Thoracic aorta (tissue), 2 donors: ENCODE measurements around the gene THAP11. TPM values are rescaled to one million over a fixed set of nuclear protein-coding genes. Genes with fewer than 3 reads are reported as not detected.

ENCODE experiments used
- ATAC-seq: fragments of 150-250 bp; one replicate; pipeline ENCODE4 v1.8.0; 2017; ENCODE audit warnings: low read depth; ENCODE audit not compliant: insufficient number of reproducible peaks, low FRiP score
- DNase-seq: peaks from one replicate; pipeline ENCODE4 v3.0.0-alpha.2; 2020; ENCODE audit warnings: low spot score
- H3K27ac ChIP-seq, 2 donors: fragments of 200-600 bp; sonication (generic); 1 replicate in 1 of 2; 2 replicates in 1 of 2; pipeline ENCODE4 v1.5.1; 2016; ENCODE audit warnings: mild to moderate bottlenecking in 2 of 2, moderate library complexity in 2 of 2
- H3K27me3 ChIP-seq: fragments of 200-600 bp; sonication (generic); replicated peaks from 2 replicates; pipeline ENCODE4 v1.6.0; 2016; ENCODE audit warnings: mild to moderate bottlenecking; ENCODE audit not compliant: insufficient read depth
- H3K36me3 ChIP-seq: fragments of 200-600 bp; sonication (generic); one replicate; pipeline ENCODE4 v1.5.1; 2016
- H3K4me1 ChIP-seq, 2 donors: fragments of 200-600 bp; sonication (generic); 1 replicate in 1 of 2; 2 replicates in 1 of 2; pipeline versions ENCODE4 v1.5.1 to v1.6.0; 2016; ENCODE audit warnings: low read depth in 2 of 2, mild to moderate bottlenecking in 1 of 2; ENCODE audit not compliant: control insufficient read depth in 1 of 2
- H3K4me3 ChIP-seq: fragments of 200-600 bp; sonication (generic); 2 replicates; pipeline ENCODE4 v1.5.1; 2016; ENCODE audit warnings: mild to moderate bottlenecking
- H3K9me3 ChIP-seq: fragments of 200-600 bp; sonication (generic); 2 replicates; pipeline ENCODE4 v1.5.1; 2016
- total RNA-seq, 2 donors: library from RNA; depleted of rRNA; stranded (reverse); fragments of >200 nt; gene quantifications; one replicate each; pipeline versions ENCODE4 v1.1.0 to v1.2.3, GENCODE V29; 2016
- TF ChIP-seq, protein P1 (sequence below): fragments of 200-600 bp; sonication (generic); IDR thresholded peaks from one replicate; pipeline ENCODE4 v1.5.1; 2019; ENCODE audit warnings: antibody characterized with exemption

The THAP11 gene
- total RNA-seq, 2 donors from 2014 or later, result 67.5 to 74.7 TPM

GRCh38 chr16:67825119-67825518 is 17.0 kb upstream of the THAP11 start:
- H3K4me3 ChIP-seq, result no peak overlapping the region
- ATAC-seq (no peak), DNase-seq (no peak)
- no peak overlapping the region for H3K27ac ChIP-seq
- no peaks in the 10 kb centered on the region for H3K4me1 ChIP-seq
- TF ChIP-seq, protein P1, sequence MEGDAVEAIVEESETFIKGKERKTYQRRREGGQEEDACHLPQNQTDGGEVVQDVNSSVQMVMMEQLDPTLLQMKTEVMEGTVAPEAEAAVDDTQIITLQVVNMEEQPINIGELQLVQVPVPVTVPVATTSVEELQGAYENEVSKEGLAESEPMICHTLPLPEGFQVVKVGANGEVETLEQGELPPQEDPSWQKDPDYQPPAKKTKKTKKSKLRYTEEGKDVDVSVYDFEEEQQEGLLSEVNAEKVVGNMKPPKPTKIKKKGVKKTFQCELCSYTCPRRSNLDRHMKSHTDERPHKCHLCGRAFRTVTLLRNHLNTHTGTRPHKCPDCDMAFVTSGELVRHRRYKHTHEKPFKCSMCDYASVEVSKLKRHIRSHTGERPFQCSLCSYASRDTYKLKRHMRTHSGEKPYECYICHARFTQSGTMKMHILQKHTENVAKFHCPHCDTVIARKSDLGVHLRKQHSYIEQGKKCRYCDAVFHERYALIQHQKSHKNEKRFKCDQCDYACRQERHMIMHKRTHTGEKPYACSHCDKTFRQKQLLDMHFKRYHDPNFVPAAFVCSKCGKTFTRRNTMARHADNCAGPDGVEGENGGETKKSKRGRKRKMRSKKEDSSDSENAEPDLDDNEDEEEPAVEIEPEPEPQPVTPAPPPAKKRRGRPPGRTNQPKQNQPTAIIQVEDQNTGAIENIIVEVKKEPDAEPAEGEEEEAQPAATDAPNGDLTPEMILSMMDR, result no peak
- H3K27me3 ChIP-seq, result no peaks in the 10 kb centered on the region
- H3K36me3 ChIP-seq, result peaks cover 13% of the 10 kb centered on the region
- no peaks in the 10 kb centered on the region for H3K9me3 ChIP-seq

GRCh38 chr16:67825906-67826305 is 16.2 kb upstream of the THAP11 start:
- Histone ChIP-seq H3K27me3 (no peaks in the 10 kb centered on the region), H3K27ac (no peak overlapping the region), H3K36me3 (peaks cover 21% of the 10 kb centered on the region), H3K4me1 (no peaks in the 10 kb centered on the region), H3K4me3 (no peak overlapping the region), H3K9me3 (no peaks in the 10 kb centered on the region)
- no peak for DNase-seq
- no peak for ATAC-seq
- TF ChIP-seq, protein P1, result no peak

DNA sequence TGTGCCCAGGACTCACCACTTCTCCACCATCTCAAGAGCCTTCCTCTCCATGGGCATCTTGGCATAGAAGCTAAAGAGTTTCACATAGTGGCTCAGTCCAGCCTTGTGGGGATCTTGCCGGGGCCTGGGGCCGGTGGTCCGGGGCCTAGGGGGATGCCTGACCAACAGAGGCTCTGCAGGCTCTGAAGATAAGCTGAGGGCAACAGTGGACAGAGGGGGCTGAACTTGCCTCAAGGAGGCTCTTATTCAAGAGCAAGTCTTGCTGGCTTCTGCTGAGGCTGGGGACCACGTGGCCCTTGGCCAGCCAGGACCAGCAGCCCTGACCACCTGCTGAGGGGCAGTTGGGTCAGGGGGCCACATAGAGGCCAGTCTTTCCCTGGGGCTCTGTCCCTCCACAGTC is 13.5 kb upstream of the THAP11 start:
- Histone ChIP-seq H3K4me3 (no peak overlapping the region), H3K4me1 (peaks cover 4 to 8% of the 10 kb centered on the region in 2 donors), H3K27ac (no peak overlapping the region), H3K27me3 (no peaks in the 10 kb centered on the region), H3K36me3 (peaks cover 32% of the 10 kb centered on the region), H3K9me3 (no peaks in the 10 kb centered on the region)
- TF ChIP-seq, protein P1, result no peak
- DNase-seq (no peak), ATAC-seq (no peak)

- TF ChIP-seq, protein P1, result no peak
- Histone ChIP-seq H3K9me3 (no peaks in the 10 kb centered on the region), H3K36me3 (peaks cover 32% of the 10 kb centered on the region), H3K4me3 (peak overlapping the region; percentile 89), H3K27ac (peak overlapping the region; percentile 52 to 56), H3K27me3 (no peaks in the 10 kb centered on the region), H3K4me1 (peaks cover 8 to 13% of the 10 kb centered on the region in 2 donors)
- no peak for DNase-seq
- no peak for ATAC-seq
Measured at GRCh38 chr16:67833030-67833414, 9.1 kb upstream of the THAP11 start.

DNA sequence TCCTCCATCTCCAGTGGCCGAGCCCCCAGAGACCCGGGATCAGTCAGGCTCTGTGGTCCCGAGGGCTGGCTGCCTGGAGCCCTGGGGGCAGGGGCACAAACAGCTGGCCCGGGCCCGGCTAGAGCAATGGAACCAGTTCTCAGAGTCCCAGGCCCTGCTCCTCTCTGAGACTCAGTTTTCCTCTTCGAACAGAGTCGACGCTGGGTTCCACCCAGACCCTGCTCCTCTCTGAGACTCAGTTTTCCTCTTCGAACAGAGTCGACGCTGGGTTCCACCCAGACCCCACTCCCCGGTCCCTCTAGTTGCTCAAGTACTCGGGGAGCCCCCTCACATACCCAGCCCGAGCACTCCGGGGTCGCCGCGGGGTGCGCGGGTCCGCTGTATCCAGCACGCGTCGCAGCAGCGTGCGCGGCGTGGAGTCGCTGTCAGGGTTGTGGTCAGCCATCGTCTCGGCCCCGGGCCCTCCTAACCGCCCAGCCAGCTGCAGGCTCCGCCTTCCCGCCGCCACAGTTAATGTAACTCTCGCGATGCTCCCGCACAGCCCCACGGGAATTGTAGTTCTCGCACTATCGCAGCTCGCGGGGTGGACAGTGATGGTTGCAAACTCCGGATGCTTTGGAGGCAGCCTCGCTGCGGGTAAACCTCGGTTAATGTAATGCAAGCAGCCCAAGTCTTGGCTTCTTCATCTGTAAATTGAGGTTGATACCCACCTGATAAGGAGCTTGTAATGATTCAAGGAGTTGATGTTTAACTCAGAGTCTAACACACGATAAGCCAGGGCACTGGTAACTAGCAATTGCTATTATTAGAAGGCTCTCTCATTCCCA is 8.5 kb upstream of the THAP11 start:
- peaks cover 32% of the 10 kb centered on the region for H3K36me3 ChIP-seq
- no peaks in the 10 kb centered on the region for H3K27me3 ChIP-seq
- no peaks in the 10 kb centered on the region for H3K9me3 ChIP-seq
- DNase-seq, result peak; percentile 80
- TF ChIP-seq, protein P1, result no peak
- peaks cover 8 to 13% of the 10 kb centered on the region in 2 donors for H3K4me1 ChIP-seq
- H3K27ac ChIP-seq, result peak overlapping the region; percentile 52 to 56
- H3K4me3 ChIP-seq, result peak overlapping the region; percentile 89
- peak; percentile 82 for ATAC-seq
